ENCODE data around the gene RGL2.
"Not testable (repeated sequence)": the region's sequence is repeated elsewhere in the genome, so short reads cannot be mapped to it uniquely, and the experiment has no call there.

The RGL2 gene

DNA sequence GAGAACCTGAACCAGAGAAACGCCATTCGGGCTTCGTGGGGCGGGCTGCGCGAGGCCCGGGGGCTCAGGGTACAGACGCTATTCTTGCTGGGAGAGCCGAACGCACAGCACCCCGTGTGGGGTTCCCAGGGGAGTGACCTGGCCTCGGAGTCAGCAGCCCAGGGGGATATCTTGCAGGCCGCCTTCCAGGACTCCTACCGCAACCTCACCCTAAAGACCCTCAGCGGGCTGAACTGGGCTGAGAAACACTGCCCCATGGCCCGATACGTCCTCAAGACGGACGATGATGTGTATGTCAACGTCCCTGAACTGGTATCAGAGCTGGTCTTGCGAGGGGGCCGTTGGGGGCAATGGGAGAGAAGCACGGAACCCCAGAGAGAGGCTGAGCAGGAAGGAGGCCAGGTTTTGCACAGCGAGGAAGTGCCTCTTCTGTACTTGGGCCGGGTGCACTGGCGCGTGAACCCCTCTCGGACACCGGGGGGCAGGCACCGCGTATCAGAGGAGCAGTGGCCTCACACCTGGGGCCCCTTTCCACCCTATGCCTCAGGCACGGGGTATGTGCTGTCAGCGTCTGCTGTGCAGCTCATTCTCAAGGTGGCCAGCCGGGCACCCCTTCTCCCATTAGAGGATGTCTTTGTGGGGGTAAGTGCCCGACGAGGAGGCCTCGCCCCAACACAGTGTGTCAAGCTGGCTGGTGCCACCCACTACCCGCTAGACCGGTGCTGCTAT, 20.9 kb downstream of the RGL2 start:
- Histone ChIP-seq H3K27me3 (ENCODE audit: low read depth, low read length) (no peaks in the 10 kb centered on the region), H3K27ac (ENCODE audit: low read length) (peak overlapping the region; percentile 89), H3K4me2 (ENCODE audit: low read length) (peak overlapping the region; percentile 89), H2AFZ (ENCODE audit: low read depth, low read length) (no peak overlapping the region), H4K20me1 (ENCODE audit: insufficient read depth, low read length) (peaks cover 38% of the 10 kb centered on the region), H3K9me3 (ENCODE audit: insufficient read depth, low read length) (no peaks in the 10 kb centered on the region), H3K79me2 (ENCODE audit: low read length) (peaks cover 31% of the 10 kb centered on the region), H3K4me1 (ENCODE audit: low read length) (peaks cover 46% of the 10 kb centered on the region), H3K36me3 (replicated peaks; ENCODE audit: low read depth, low read length) (peaks cover 39% of the 10 kb centered on the region), H3K9ac (ENCODE audit: low read length) (peak overlapping the region; percentile 81), H3K4me3 (ENCODE audit: low read length) (peak overlapping the region; percentile 97)
- no peak for TF ChIP-seq EZH2phosphoT487 (IDR thresholded peaks at IDR 0.05; ENCODE audit: low read depth)
- TF ChIP-seq, protein P1, sequence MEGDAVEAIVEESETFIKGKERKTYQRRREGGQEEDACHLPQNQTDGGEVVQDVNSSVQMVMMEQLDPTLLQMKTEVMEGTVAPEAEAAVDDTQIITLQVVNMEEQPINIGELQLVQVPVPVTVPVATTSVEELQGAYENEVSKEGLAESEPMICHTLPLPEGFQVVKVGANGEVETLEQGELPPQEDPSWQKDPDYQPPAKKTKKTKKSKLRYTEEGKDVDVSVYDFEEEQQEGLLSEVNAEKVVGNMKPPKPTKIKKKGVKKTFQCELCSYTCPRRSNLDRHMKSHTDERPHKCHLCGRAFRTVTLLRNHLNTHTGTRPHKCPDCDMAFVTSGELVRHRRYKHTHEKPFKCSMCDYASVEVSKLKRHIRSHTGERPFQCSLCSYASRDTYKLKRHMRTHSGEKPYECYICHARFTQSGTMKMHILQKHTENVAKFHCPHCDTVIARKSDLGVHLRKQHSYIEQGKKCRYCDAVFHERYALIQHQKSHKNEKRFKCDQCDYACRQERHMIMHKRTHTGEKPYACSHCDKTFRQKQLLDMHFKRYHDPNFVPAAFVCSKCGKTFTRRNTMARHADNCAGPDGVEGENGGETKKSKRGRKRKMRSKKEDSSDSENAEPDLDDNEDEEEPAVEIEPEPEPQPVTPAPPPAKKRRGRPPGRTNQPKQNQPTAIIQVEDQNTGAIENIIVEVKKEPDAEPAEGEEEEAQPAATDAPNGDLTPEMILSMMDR (IDR thresholded peaks at IDR 0.05; ENCODE audit: low read depth, low read length), result no peak

- Histone ChIP-seq H3K36me3 (replicated peaks; ENCODE audit: low read depth, low read length) (peaks cover 46% of the 10 kb centered on the region), H3K4me3 (ENCODE audit: low read length) (peak within 1 kb of the TSS; percentile 97), H3K4me1 (ENCODE audit: low read length) (peaks cover 46% of the 10 kb centered on the region), H3K9ac (ENCODE audit: low read length) (peak within 1 kb of the TSS; percentile 94), H3K27ac (ENCODE audit: low read length) (peak within 1 kb of the TSS; percentile 89), H3K4me2 (ENCODE audit: low read length) (peak within 1 kb of the TSS; percentile 89), H3K9me3 (ENCODE audit: insufficient read depth, low read length) (no peaks in the 10 kb centered on the region), H3K79me2 (ENCODE audit: low read length) (peaks cover 38% of the 10 kb centered on the region), H3K27me3 (ENCODE audit: low read depth, low read length) (no peaks in the 10 kb centered on the region), H4K20me1 (ENCODE audit: insufficient read depth, low read length) (peaks cover 40% of the 10 kb centered on the region), H2AFZ (ENCODE audit: low read depth, low read length) (0 out of 2 replicates have a peak within 1 kb of the TSS, but pooled peaks have one; percentile 41)
- TF ChIP-seq, protein P1 (IDR thresholded peaks at IDR 0.05; ENCODE audit: low read depth, low read length), result no peak
- TF ChIP-seq EZH2phosphoT487 (IDR thresholded peaks at IDR 0.05; ENCODE audit: low read depth), result no peak
Observed at GRCh38 chr6:33276864-33277662, 21.7 kb downstream of the RGL2 start, which contains the start of gene B3GALT4. Gene B3GALT4 (plus strand): TSS chr6:33277123. CDS start chr6:33277420, 297 bp downstream.

- no peaks in the 10 kb centered on the region for H3K9me3 ChIP-seq (ENCODE audit: insufficient read depth, low read length)
- no peaks in the 10 kb centered on the region for H3K27me3 ChIP-seq (ENCODE audit: low read depth, low read length)
- H4K20me1 ChIP-seq (ENCODE audit: insufficient read depth, low read length), result peaks cover 40% of the 10 kb centered on the region
- H3K27ac ChIP-seq (ENCODE audit: low read length), result peak overlapping the region; percentile 89
- H3K79me2 ChIP-seq (ENCODE audit: low read length), result peaks cover 41% of the 10 kb centered on the region
- no peak for TF ChIP-seq EZH2phosphoT487 (IDR thresholded peaks at IDR 0.05; ENCODE audit: low read depth)
- TF ChIP-seq, protein P1 (IDR thresholded peaks at IDR 0.05; ENCODE audit: low read depth, low read length), result no peak
- H2AFZ ChIP-seq (ENCODE audit: low read depth, low read length), result no peak overlapping the region
- peaks cover 46% of the 10 kb centered on the region for H3K36me3 ChIP-seq (replicated peaks; ENCODE audit: low read depth, low read length)
- H3K4me1 ChIP-seq (ENCODE audit: low read length), result peaks cover 46% of the 10 kb centered on the region
- H3K4me2 ChIP-seq (ENCODE audit: low read length), result peak overlapping the region; percentile 89
- H3K4me3 ChIP-seq (ENCODE audit: low read length), result peak overlapping the region; percentile 97
- H3K9ac ChIP-seq (ENCODE audit: low read length), result peak overlapping the region; percentile 81
Observed at GRCh38 chr6:33276581-33276863, 22.2 kb downstream of the RGL2 start.

- H3K4me2 ChIP-seq (ENCODE audit: low read length), result peak overlapping the region; percentile 89
- H3K36me3 ChIP-seq (replicated peaks; ENCODE audit: low read depth, low read length), result peaks cover 46% of the 10 kb centered on the region
- peaks cover 45% of the 10 kb centered on the region for H3K79me2 ChIP-seq (ENCODE audit: low read length)
- H3K27ac ChIP-seq (ENCODE audit: low read length), result peak overlapping the region; percentile 89
- not testable (repeated sequence) for H3K9me3 ChIP-seq (ENCODE audit: insufficient read depth, low read length); H2AFZ ChIP-seq (ENCODE audit: low read depth, low read length); H3K27me3 ChIP-seq (ENCODE audit: low read depth, low read length)
- H3K4me1 ChIP-seq (ENCODE audit: low read length), result peaks cover 46% of the 10 kb centered on the region
- peaks cover 40% of the 10 kb centered on the region for H4K20me1 ChIP-seq (ENCODE audit: insufficient read depth, low read length)
- H3K9ac ChIP-seq (ENCODE audit: low read length), result peak overlapping the region; percentile 94
- peak overlapping the region; percentile 97 for H3K4me3 ChIP-seq (ENCODE audit: low read length)
Observed at GRCh38 chr6:33275795-33276580, 22.8 kb downstream of the RGL2 start.
